Hepatocyte (in vitro differentiated cells): ENCODE data around the gene ZNF536. TPM values are rescaled to one million over a fixed set of nuclear protein-coding genes. Genes with fewer than 3 reads are reported as not detected.

Experiments used
- DNase-seq: peaks from one replicate; pipeline ENCODE4 v3.0.0-alpha.2; 2016; ENCODE audit warnings: low spot score
- H2AFZ ChIP-seq: fragments of 200-600 bp; sonication (generic); 2 replicates; pipeline ENCODE4 v1.6.0; 2016; ENCODE audit warnings: antibody characterized with exemption, mild to moderate bottlenecking
- H3K27ac ChIP-seq: fragments of 200-600 bp; sonication (generic); 2 replicates; pipeline ENCODE4 v1.5.1; 2016; ENCODE audit warnings: mild to moderate bottlenecking
- H3K27me3 ChIP-seq: fragments of 200-600 bp; sonication (generic); 2 replicates; pipeline ENCODE4 v1.6.1; 2016
- H3K36me3 ChIP-seq: fragments of 200-600 bp; sonication (generic); replicated peaks from 2 replicates; pipeline ENCODE4 v1.5.1; 2016; ENCODE audit warnings: low read depth; ENCODE audit not compliant: insufficient read depth
- H3K4me1 ChIP-seq: fragments of 200-600 bp; sonication (generic); 2 replicates; pipeline ENCODE4 v1.5.1; 2016; ENCODE audit warnings: mild to moderate bottlenecking, moderate library complexity; ENCODE audit not compliant: insufficient read depth
- H3K4me2 ChIP-seq: fragments of 200-600 bp; sonication (generic); 2 replicates; pipeline ENCODE4 v1.6.0; 2016
- H3K4me3 ChIP-seq: fragments of 200-600 bp; sonication (generic); 2 replicates; pipeline ENCODE4 v1.5.1; 2016; ENCODE audit warnings: mild to moderate bottlenecking
- H3K79me2 ChIP-seq: fragments of 200-600 bp; sonication (generic); 2 replicates; pipeline ENCODE4 v1.6.0; 2017; ENCODE audit warnings: mild to moderate bottlenecking
- H3K9me2 ChIP-seq: fragments of 200-600 bp; sonication (generic); replicated peaks from 2 replicates; pipeline ENCODE4 v1.6.0; 2017; ENCODE audit warnings: mild to moderate bottlenecking; ENCODE audit not compliant: insufficient read depth
- H3K9me3 ChIP-seq: fragments of 200-600 bp; sonication (generic); 2 replicates; pipeline ENCODE4 v1.5.1; 2016; ENCODE audit warnings: low read depth, mild to moderate bottlenecking
- H4K20me1 ChIP-seq: fragments of 200-600 bp; sonication (generic); 2 replicates; pipeline ENCODE4 v1.6.0; 2016; ENCODE audit warnings: mild to moderate bottlenecking; ENCODE audit not compliant: insufficient read depth, poor library complexity, severe bottlenecking
- EZH2 ChIP-seq: fragments of 200-600 bp; sonication (generic); IDR thresholded peaks from 2 replicates; pipeline ENCODE4 v1.6.1; 2016; ENCODE audit warnings: antibody characterized with exemption, mild to moderate bottlenecking, borderline replicate concordance
- EZH2phosphoT487 ChIP-seq: fragments of 200-600 bp; sonication (generic); IDR thresholded peaks from one replicate; pipeline ENCODE4 v1.6.1; 2018; ENCODE audit warnings: antibody characterized with exemption, mild to moderate bottlenecking, low read depth, moderate library complexity; ENCODE audit not compliant: unreplicated experiment, severe bottlenecking
- WGBS: methylation state at CpG from one replicate; pipeline ENCODE4 v1.1.6; 2016; ENCODE audit warnings: low lambda C conversion rate; ENCODE audit errors: missing lambda C conversion rate; 5-methylcytosine and 5-hydroxymethylcytosine counted together
- polyA plus RNA-seq: library from polyadenylated mRNA; unstranded; fragments of >200 nt; fragmentation: Nextera tagmentation; extraction: Ambion mirVana; gene quantifications from 2 replicates; pipeline ENCODE4 v1.2.1, GENCODE V29; 2016
- total RNA-seq: library from RNA; depleted of rRNA; stranded (reverse); fragments of >200 nt; gene quantifications from 2 replicates; pipeline ENCODE4 v1.2.3, GENCODE V29; 2014
- TF ChIP-seq, protein P1 (sequence below): fragments of 200-600 bp; sonication (generic); IDR thresholded peaks from 2 replicates; pipeline ENCODE4 v1.5.1; 2016; ENCODE audit warnings: antibody characterized with exemption, mild to moderate bottlenecking; ENCODE audit not compliant: poor library complexity

Gene ZNF536
- total and polyA plus RNA-seq, 2 experiments from 2014 or later, result 4.1 to 7.5 TPM

- Histone ChIP-seq H3K36me3 (no peaks in the 10 kb centered on the region), H3K4me1 (peaks cover 9% of the 10 kb centered on the region), H3K4me3 (no peak overlapping the region), H3K4me2 (no peak overlapping the region), H3K9me3 (no peaks in the 10 kb centered on the region), H3K79me2 (no peaks in the 10 kb centered on the region), H2AFZ (no peak overlapping the region), H4K20me1 (no peaks in the 10 kb centered on the region), H3K27ac (no peak overlapping the region), H3K27me3 (peaks cover 8% of the 10 kb centered on the region), H3K9me2 (no peaks in the 10 kb centered on the region)
- TF ChIP-seq, protein P1, sequence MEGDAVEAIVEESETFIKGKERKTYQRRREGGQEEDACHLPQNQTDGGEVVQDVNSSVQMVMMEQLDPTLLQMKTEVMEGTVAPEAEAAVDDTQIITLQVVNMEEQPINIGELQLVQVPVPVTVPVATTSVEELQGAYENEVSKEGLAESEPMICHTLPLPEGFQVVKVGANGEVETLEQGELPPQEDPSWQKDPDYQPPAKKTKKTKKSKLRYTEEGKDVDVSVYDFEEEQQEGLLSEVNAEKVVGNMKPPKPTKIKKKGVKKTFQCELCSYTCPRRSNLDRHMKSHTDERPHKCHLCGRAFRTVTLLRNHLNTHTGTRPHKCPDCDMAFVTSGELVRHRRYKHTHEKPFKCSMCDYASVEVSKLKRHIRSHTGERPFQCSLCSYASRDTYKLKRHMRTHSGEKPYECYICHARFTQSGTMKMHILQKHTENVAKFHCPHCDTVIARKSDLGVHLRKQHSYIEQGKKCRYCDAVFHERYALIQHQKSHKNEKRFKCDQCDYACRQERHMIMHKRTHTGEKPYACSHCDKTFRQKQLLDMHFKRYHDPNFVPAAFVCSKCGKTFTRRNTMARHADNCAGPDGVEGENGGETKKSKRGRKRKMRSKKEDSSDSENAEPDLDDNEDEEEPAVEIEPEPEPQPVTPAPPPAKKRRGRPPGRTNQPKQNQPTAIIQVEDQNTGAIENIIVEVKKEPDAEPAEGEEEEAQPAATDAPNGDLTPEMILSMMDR, result peak; percentile 55
- TF ChIP-seq EZH2, result no peak
- DNase-seq, result peak; percentile 61
- 66% methylated on average over 13 of the region's 13 CpGs for WGBS
These were observed 34.3 kb downstream of the ZNF536 start for GRCh38 chr19:30406220-30407067.

- Histone ChIP-seq H3K79me2 (no peaks in the 10 kb centered on the region), H3K9me3 (no peaks in the 10 kb centered on the region), H3K4me3 (no peak overlapping the region), H3K27ac (no peak overlapping the region), H2AFZ (no peak overlapping the region), H3K9me2 (no peaks in the 10 kb centered on the region), H3K36me3 (no peaks in the 10 kb centered on the region), H3K27me3 (peaks cover 4% of the 10 kb centered on the region), H3K4me2 (no peak overlapping the region), H4K20me1 (no peaks in the 10 kb centered on the region), H3K4me1 (peaks cover 9% of the 10 kb centered on the region)
- TF ChIP-seq, protein P1, result no peak
- no peak for TF ChIP-seq EZH2
- TF ChIP-seq EZH2phosphoT487, result no peak
- no peak for DNase-seq
- 82% methylated on average over 8 of the region's 8 CpGs for WGBS
These were observed 35.0 kb downstream of the ZNF536 start for GRCh38 chr19:30407068-30407709.

- H3K9me2 ChIP-seq, result no peaks in the 10 kb centered on the region
- no peak for DNase-seq
- peaks cover 4% of the 10 kb centered on the region for H3K27me3 ChIP-seq
- peaks cover 5% of the 10 kb centered on the region for H3K4me1 ChIP-seq
- H2AFZ ChIP-seq, result no peak overlapping the region
- no peak overlapping the region for H3K4me3 ChIP-seq
- H3K4me2 ChIP-seq, result no peak overlapping the region
- no peaks in the 10 kb centered on the region for H4K20me1 ChIP-seq
- H3K9me3 ChIP-seq, result no peaks in the 10 kb centered on the region
- no peaks in the 10 kb centered on the region for H3K79me2 ChIP-seq
- WGBS, result 94% methylated on average over 3 of the region's 3 CpGs
- no peak overlapping the region for H3K27ac ChIP-seq
- no peaks in the 10 kb centered on the region for H3K36me3 ChIP-seq
- no peak for TF ChIP-seq EZH2
- TF ChIP-seq EZH2phosphoT487, result no peak
- TF ChIP-seq, protein P1, result no peak
These were observed 36.6 kb downstream of the ZNF536 start for GRCh38 chr19:30408734-30409301.
